HCT116 (cell line): ENCODE data around the gene CD99L2. TPM values are rescaled to one million over a fixed set of nuclear protein-coding genes. Genes with fewer than 3 reads are reported as not detected.

Experiments used
- ATAC-seq: fragments of 200-7000 bp; cut with Tn5 transposase; 2 replicates; pipeline ENCODE4 v1.9.1; 2020; ENCODE audit warnings: mild to moderate bottlenecking, moderate library complexity
- BruUV-seq: library from RNA; stranded (reverse); fragments of 400-500 nt; replicated peaks from 2 replicates; lab custom pipeline; 2021; lab: Mats Ljungman, UMichigan
- CTCF ChIA-PET: fragments of 300-600 bp; sonication (Branson Sonifier 250); formaldehyde crosslinking; loops from one replicate; lab custom pipeline; 2021; ENCODE audit warnings: antibody characterized with exemption; lab: Charles Lee
- POLR2A ChIA-PET: fragments of 300-600, 350-600 bp; sonication (Branson Sonifier 250); formaldehyde crosslinking; loops from one replicate; lab custom pipeline; 2021; ENCODE audit warnings: antibody characterized with exemption; lab: Charles Lee
- RAD21 ChIA-PET, 2 experiments: fragments of 300-600 bp; sonication (Branson Sonifier 250); formaldehyde crosslinking; loops; one replicate each; lab custom pipeline; 2023; ENCODE audit warnings: low total read pairs in 2 of 2; ENCODE audit not compliant: uncharacterized antibody in 2 of 2, unreplicated experiment in 2 of 2, low non-redundant PET in 1 of 2; lab: Charles Lee
- DNase-seq: peaks from one replicate; pipeline ENCODE4 v3.0.0-alpha.2; 2010; ENCODE audit warnings: low read depth, low spot score
- H2AFZ ChIP-seq: fragments of 200-600 bp; shearing (Covaris generic), sonication (generic); 2 replicates; pipeline ENCODE4 v1.6.1; 2017; ENCODE audit warnings: low read depth, mixed run types, mixed read lengths, antibody characterized with exemption, low read length; ENCODE audit not compliant: poor library complexity, severe bottlenecking
- H3K27ac ChIP-seq: 2 replicates; pipeline ENCODE4 v1.5.1; 2012; ENCODE audit warnings: low read depth, low read length
- H3K27me3 ChIP-seq: fragments of 200-600 bp; sonication (generic); 2 replicates; pipeline ENCODE4 v1.6.1; 2016; ENCODE audit warnings: mixed run types, low read length, mixed read lengths; ENCODE audit not compliant: insufficient read depth
- H3K36me3 ChIP-seq, 2 experiments: fragments of 200-500 bp in 1 of 2; fragments of 200-600 bp in 1 of 2; sonication (Bioruptor generic) in 1 of 2; sonication (generic) in 1 of 2; 2 replicates each; pipeline versions ENCODE4 v1.5.1 to v1.6.1; 2014 to 2016; ENCODE audit warnings: low read length in 2 of 2, inconsistent platforms in 1 of 2, mixed read lengths in 1 of 2, mixed run types in 1 of 2; ENCODE audit not compliant: insufficient read depth in 2 of 2, control insufficient read depth in 1 of 2
- H3K4me1 ChIP-seq, 2 experiments: fragments of 200-600 bp in 1 of 2; sonication (generic) in 1 of 2; 2 replicates each; pipeline versions ENCODE4 v1.5.1 to v1.6.1; 2012 to 2017; ENCODE audit warnings: low read length in 2 of 2, inconsistent platforms in 1 of 2, mild to moderate bottlenecking in 1 of 2, mixed read lengths in 1 of 2, mixed run types in 1 of 2, moderate library complexity in 1 of 2; ENCODE audit not compliant: insufficient read depth in 2 of 2, control insufficient read depth in 1 of 2
- H3K4me2 ChIP-seq: fragments of 200-600 bp; sonication (generic); 2 replicates; pipeline ENCODE4 v1.6.1; 2017; ENCODE audit warnings: mixed run types, low read length, mixed read lengths
- H3K4me3 ChIP-seq, 2 experiments: fragments of 200-600 bp in 1 of 2; sonication (generic) in 1 of 2; replicated peaks in 1 of 2; 2 replicates each; pipeline ENCODE4 v1.5.1; 2011 to 2016; ENCODE audit warnings: low read length in 2 of 2, control low read depth in 1 of 2, low read depth in 1 of 2, mild to moderate bottlenecking in 1 of 2, mixed read lengths in 1 of 2, mixed run types in 1 of 2
- H3K79me2 ChIP-seq: fragments of 200-600 bp; sonication (generic); 2 replicates; pipeline ENCODE4 v1.6.1; 2017; ENCODE audit warnings: mild to moderate bottlenecking, mixed run types, low read length, moderate library complexity, mixed read lengths; ENCODE audit not compliant: insufficient read depth
- H3K9ac ChIP-seq: fragments of 200-600 bp; sonication (generic); 2 replicates; pipeline ENCODE4 v1.6.1; 2016; ENCODE audit warnings: low read length, mixed read lengths
- H3K9me2 ChIP-seq: fragments of 200-600 bp; sonication (generic), shearing (Covaris generic); 2 replicates; pipeline ENCODE4 v1.6.1; 2017; ENCODE audit warnings: mixed run types, mild to moderate bottlenecking, moderate library complexity; ENCODE audit not compliant: insufficient read depth
- H3K9me3 ChIP-seq, 2 experiments: fragments of 200-500 bp in 1 of 2; fragments of 200-600 bp in 1 of 2; sonication (Bioruptor generic) in 1 of 2; sonication (generic) in 1 of 2; 2 replicates each; pipeline ENCODE4 v1.6.1; 2014 to 2017; ENCODE audit warnings: low read length in 2 of 2, mixed read lengths in 2 of 2, inconsistent platforms in 1 of 2, low read depth in 1 of 2, mild to moderate bottlenecking in 1 of 2, mixed run types in 1 of 2, moderate library complexity in 1 of 2; ENCODE audit not compliant: control insufficient read depth in 1 of 2, insufficient read depth in 1 of 2
- H4K20me1 ChIP-seq: fragments of 200-600 bp; sonication (generic), shearing (Covaris generic); 2 replicates; pipeline ENCODE4 v1.6.1; 2017; ENCODE audit warnings: mixed run types, mild to moderate bottlenecking, moderate library complexity; ENCODE audit not compliant: insufficient read depth
- ATF3 ChIP-seq: IDR thresholded peaks from 2 replicates; pipeline ENCODE4 v1.6.1; 2012
- CBX3 ChIP-seq: IDR thresholded peaks from 2 replicates; pipeline ENCODE4 v1.6.1; 2012; ENCODE audit warnings: low read depth
- CEBPB ChIP-seq: IDR thresholded peaks from 2 replicates; pipeline ENCODE4 v1.6.1; 2012; ENCODE audit warnings: low read depth
- ELF1 ChIP-seq: IDR thresholded peaks from 2 replicates; pipeline ENCODE4 v1.6.1; 2012; ENCODE audit warnings: low read depth, borderline replicate concordance
- EZH2 ChIP-seq: fragments of 200-600 bp; sonication (generic); IDR thresholded peaks from 2 replicates; pipeline ENCODE4 v1.6.1; 2017; ENCODE audit warnings: antibody characterized with exemption, mixed run types
- EZH2phosphoT487 ChIP-seq: fragments of 200-600 bp; IDR thresholded peaks from 2 replicates; pipeline ENCODE4 v1.6.1; 2018; ENCODE audit warnings: antibody characterized with exemption, borderline replicate concordance
- FOSL1 ChIP-seq: IDR thresholded peaks from 2 replicates; pipeline ENCODE4 v1.6.1; 2012; ENCODE audit warnings: low read depth
- JUND ChIP-seq: IDR thresholded peaks from 2 replicates; pipeline ENCODE4 v1.6.1; 2012
- MAX ChIP-seq: IDR thresholded peaks from 2 replicates; pipeline ENCODE4 v1.6.1; 2012
- POLR2A ChIP-seq: IDR thresholded peaks from 2 replicates; pipeline ENCODE4 v1.7.0; 2011; ENCODE audit warnings: borderline replicate concordance; ENCODE audit not compliant: insufficient read depth, insufficient read length; ENCODE audit errors: extremely low read depth
- POLR2AphosphoS5 ChIP-seq: IDR thresholded peaks from 2 replicates; pipeline ENCODE4 v1.6.1; 2011; ENCODE audit warnings: mild to moderate bottlenecking, low read depth, low read length, moderate library complexity
- RAD21 ChIP-seq: IDR thresholded peaks from 2 replicates; pipeline ENCODE4 v1.6.1; 2012; ENCODE audit warnings: low read depth, mild to moderate bottlenecking
- REST ChIP-seq: IDR thresholded peaks from 2 replicates; pipeline ENCODE4 v1.6.1; 2012; ENCODE audit warnings: low read depth
- SIN3A ChIP-seq: IDR thresholded peaks from 2 replicates; pipeline ENCODE4 v1.6.1; 2012; ENCODE audit warnings: low read depth
- SP1 ChIP-seq: IDR thresholded peaks from 2 replicates; pipeline ENCODE4 v1.6.1; 2012; ENCODE audit warnings: low read depth
- YY1 ChIP-seq: IDR thresholded peaks from 2 replicates; pipeline ENCODE4 v1.6.1; 2011; ENCODE audit warnings: low read length, low read depth, moderate library complexity, mild to moderate bottlenecking; ENCODE audit not compliant: insufficient replicate concordance; ENCODE audit errors: extremely low read depth
- intact Hi-C: fragments of 100-400 bp; cut with micrococcal nuclease; formaldehyde crosslinking; loops from 2 replicates; pipeline ENCODE4 v1.10.0; 2022
- total RNA-seq: library from RNA; stranded (reverse); gene quantifications from one replicate; pipeline ENCODE4 v1.2.1, GENCODE V29; 2021; ENCODE audit not compliant: unreplicated experiment

Gene CD99L2
- total RNA-seq, 1 experiment from 2014 or later, result 6.2 TPM

GRCh38 chrX:150790021-150790420 lies 108.4 kb downstream of the CD99L2 start:
- intact Hi-C loops, result no loop called here
- H3K79me2 ChIP-seq, result no peaks in the 10 kb centered on the region
- H3K27me3 ChIP-seq, result no peaks in the 10 kb centered on the region
- no peak overlapping the region for H2AFZ ChIP-seq
- H3K9me2 ChIP-seq, result no peaks in the 10 kb centered on the region
- ATAC-seq, result no peak
- no peaks in the 10 kb centered on the region for H4K20me1 ChIP-seq
- BruUV-seq, result no TSS peak
- H3K4me2 ChIP-seq, result no peak overlapping the region
- no peak for DNase-seq
- ChIA-PET CTCF (no interaction called here), RAD21 (no interaction called here), POLR2A (no interaction called here)
- H3K9me3 ChIP-seq, result no peaks in the 10 kb centered on the region
- H3K36me3 ChIP-seq, result no peaks in the 10 kb centered on the region
- no peak overlapping the region for H3K4me3 ChIP-seq
- no peak overlapping the region for H3K9ac ChIP-seq
- no peaks in the 10 kb centered on the region for H3K4me1 ChIP-seq
- TF ChIP-seq YY1, result no peak
- no peak for TF ChIP-seq ATF3
- no peak for TF ChIP-seq SP1
- no peak for TF ChIP-seq MAX
- no peak for TF ChIP-seq JUND
- TF ChIP-seq FOSL1, result no peak
- TF ChIP-seq ELF1, result no peak
- TF ChIP-seq CEBPB, result no peak
- TF ChIP-seq SIN3A, result no peak
- TF ChIP-seq POLR2A, result no peak
- no peak for TF ChIP-seq RAD21
- no peak for TF ChIP-seq EZH2phosphoT487
- TF ChIP-seq REST, result no peak
- no peak for TF ChIP-seq POLR2AphosphoS5
- no peak for TF ChIP-seq CBX3
- TF ChIP-seq EZH2, result no peak
- no peak overlapping the region for H3K27ac ChIP-seq
